GM12878 (cell line): ENCODE results near the gene NELL1. TPM values are rescaled to one million over a fixed set of nuclear protein-coding genes. Genes with fewer than 3 reads are reported as not detected.

Experiments
- ATAC-seq: fragments of 200-7000 bp; cut with Tn5 transposase; 3 replicates; pipeline ENCODE4 v1.9.1; 2020; ENCODE audit warnings: mild to moderate bottlenecking, moderate library complexity
- BruUV-seq: library from RNA; stranded (reverse); fragments of 400-500 nt; replicated peaks from 2 replicates; lab custom pipeline; 2021; lab: Mats Ljungman, UMichigan
- CTCF ChIA-PET: fragments of 300-600 bp; sonication (Branson Sonifier 250); formaldehyde crosslinking; extraction: SDS; loops from one replicate; lab custom pipeline; 2021; ENCODE audit warnings: inconsistent platforms; lab: Yijun Ruan, JAX
- POLR2A ChIA-PET: fragments of 350-600 bp; formaldehyde crosslinking; extraction: SDS; loops from one replicate; lab custom pipeline; 2021; ENCODE audit warnings: inconsistent platforms; lab: Charles Lee
- RAD21 ChIA-PET: fragments of 300-600 bp; sonication (Branson Sonifier 250); formaldehyde crosslinking; loops from one replicate; lab custom pipeline; 2023; ENCODE audit warnings: antibody characterized with exemption; ENCODE audit not compliant: unreplicated experiment; lab: Charles Lee
- SMC1A ChIA-PET: fragments of 300-600 bp; sonication (Branson Sonifier 250); formaldehyde crosslinking; loops from one replicate; lab custom pipeline; 2023; ENCODE audit not compliant: unreplicated experiment, uncharacterized antibody; lab: Charles Lee
- DNase-seq: peaks from one replicate; pipeline ENCODE4 v3.0.0-alpha.2; 2011; ENCODE audit warnings: low read depth, low spot score
- FAIRE-seq: peaks from 3 replicates; lab custom pipeline; 2011; peaks lifted over from hg19 to GRCh38; lab: Jason Lieb, UNC
- H2AFZ ChIP-seq: 2 replicates; pipeline ENCODE4 v1.6.0; 2011; ENCODE audit warnings: low read depth, low read length, control low read depth; ENCODE audit not compliant: control insufficient read depth
- H3K27ac ChIP-seq: 2 replicates; pipeline ENCODE4 v1.5.1; 2011; ENCODE audit warnings: control low read depth; ENCODE audit not compliant: control insufficient read depth, insufficient read depth
- H3K27me3 ChIP-seq, 2 experiments: replicated peaks in 1 of 2; 2 replicates each; pipeline versions ENCODE4 v1.6.0 to v1.6.1; 2011; ENCODE audit warnings: low read length in 1 of 2; ENCODE audit not compliant: control insufficient read depth in 2 of 2, insufficient read depth in 2 of 2
- H3K36me3 ChIP-seq, 2 experiments: 2 replicates each; pipeline ENCODE4 v1.5.1; 2011; ENCODE audit warnings: low read length in 1 of 2; ENCODE audit not compliant: control insufficient read depth in 2 of 2, insufficient read depth in 2 of 2
- H3K4me1 ChIP-seq: 2 replicates; pipeline ENCODE4 v1.6.1; 2011; ENCODE audit warnings: mild to moderate bottlenecking, low read length, moderate library complexity, mixed read lengths; ENCODE audit not compliant: control insufficient read depth, insufficient read depth
- H3K4me2 ChIP-seq: 2 replicates; pipeline ENCODE4 v1.6.0; 2011; ENCODE audit warnings: control low read depth; ENCODE audit not compliant: control insufficient read depth, insufficient read depth
- H3K4me3 ChIP-seq: fragments of 200-600 bp; sonication (generic); 2 replicates; pipeline ENCODE4 v1.5.1; 2016
- H3K79me2 ChIP-seq: 2 replicates; pipeline ENCODE4 v1.6.0; 2011; ENCODE audit warnings: low read length; ENCODE audit not compliant: control insufficient read depth, insufficient read depth
- H3K9ac ChIP-seq: 2 replicates; pipeline ENCODE4 v1.8.0; 2011; ENCODE audit warnings: low read length, control low read depth, mixed read lengths; ENCODE audit not compliant: control insufficient read depth, insufficient read depth
- H3K9me3 ChIP-seq: replicated peaks from 3 replicates; pipeline ENCODE4 v1.5.1; 2011; ENCODE audit warnings: mild to moderate bottlenecking, low read length; ENCODE audit not compliant: control insufficient read depth, insufficient read depth
- H4K20me1 ChIP-seq: 2 replicates; pipeline ENCODE4 v1.6.0; 2011; ENCODE audit not compliant: control insufficient read depth, insufficient read depth
- BACH1 ChIP-seq: fragments of 450-650 bp; IDR thresholded peaks from 2 replicates; pipeline ENCODE4 v1.6.1; 2017; ENCODE audit warnings: mild to moderate bottlenecking, borderline replicate concordance
- CEBPB ChIP-seq, 2 experiments: fragments of 150-350 bp in 1 of 2; IDR thresholded peaks; 2 replicates each; pipeline ENCODE4 v1.6.1; 2012 to 2014; ENCODE audit warnings: low read depth in 2 of 2, low read length in 2 of 2, borderline replicate concordance in 1 of 2, inconsistent platforms in 1 of 2
- CHD4 ChIP-seq: fragments of 200-600 bp; sonication (generic); IDR thresholded peaks from 2 replicates; pipeline ENCODE4 v1.6.1; 2016; ENCODE audit warnings: mild to moderate bottlenecking
- CREM ChIP-seq: IDR thresholded peaks from 2 replicates; pipeline ENCODE4 v1.6.1; 2014; ENCODE audit warnings: antibody characterized with exemption, low read depth
- ESRRA ChIP-seq: IDR thresholded peaks from 2 replicates; pipeline ENCODE4 v1.6.1; 2012; ENCODE audit warnings: mild to moderate bottlenecking, low read length, improper control_type of control experiment
- EZH2 ChIP-seq: IDR thresholded peaks from 2 replicates; pipeline ENCODE4 v1.6.1; 2012; ENCODE audit warnings: low read depth, mild to moderate bottlenecking, control low read depth, inconsistent platforms, low read length, borderline replicate concordance; ENCODE audit not compliant: control insufficient read depth
- IRF4 ChIP-seq: IDR thresholded peaks from 2 replicates; pipeline ENCODE4 v1.6.1; 2011; ENCODE audit warnings: low read depth, low read length
- KAT2A ChIP-seq: conservative IDR thresholded peaks from 2 replicates; pipeline ENCODE4 v1.6.1; 2011; ENCODE audit warnings: low read depth, low read length; ENCODE audit not compliant: control insufficient read depth
- KDM1A ChIP-seq: fragments of 200-600 bp; sonication (generic); IDR thresholded peaks from 2 replicates; pipeline ENCODE4 v1.6.1; 2016; ENCODE audit warnings: borderline replicate concordance
- PAX5 ChIP-seq: IDR thresholded peaks from 2 replicates; pipeline ENCODE4 v1.6.1; 2011; ENCODE audit warnings: low read depth, low read length, borderline replicate concordance
- POU2F2 ChIP-seq: IDR thresholded peaks from 3 replicates; pipeline ENCODE4 v1.6.1; 2011; ENCODE audit warnings: low read depth, mild to moderate bottlenecking, low read length, borderline replicate concordance
- RCOR1 ChIP-seq: conservative IDR thresholded peaks from 2 replicates; pipeline ENCODE4 v1.6.1; 2012; ENCODE audit warnings: low read depth, low read length, improper control_type of control experiment
- RELA ChIP-seq: fragments of 450-650 bp; IDR thresholded peaks from 2 replicates; pipeline ENCODE4 v1.8.0; 2014; ENCODE audit warnings: borderline replicate concordance; ENCODE audit not compliant: partially characterized antibody
- RFX5 ChIP-seq: IDR thresholded peaks from 2 replicates; pipeline ENCODE4 v1.6.1; 2011; ENCODE audit warnings: low read depth, low read length, improper control_type of control experiment
- SIX5 ChIP-seq: IDR thresholded peaks from 2 replicates; pipeline ENCODE4 v1.6.1; 2011; ENCODE audit warnings: mild to moderate bottlenecking, low read depth, low read length, moderate library complexity; ENCODE audit not compliant: severe bottlenecking
- SMC3 ChIP-seq: IDR thresholded peaks from 2 replicates; pipeline ENCODE4 v1.6.1; 2011; ENCODE audit warnings: low read length, improper control_type of control experiment, borderline replicate concordance
- TCF12 ChIP-seq: IDR thresholded peaks from 2 replicates; pipeline ENCODE4 v1.6.1; 2011; ENCODE audit warnings: low read depth, mild to moderate bottlenecking, low read length
- ZNF384 ChIP-seq: IDR thresholded peaks from 2 replicates; pipeline ENCODE4 v1.6.1; 2012; ENCODE audit warnings: low read depth, mild to moderate bottlenecking, low read length, improper control_type of control experiment, borderline replicate concordance
- WGBS: methylation state at CpG from one replicate; pipeline ENCODE4 v1.1.6; 2016; ENCODE audit warnings: low lambda C conversion rate; ENCODE audit not compliant: insufficient replicate concordance, insufficient coverage; ENCODE audit errors: missing lambda C conversion rate; 5-methylcytosine and 5-hydroxymethylcytosine counted together
- in situ Hi-C: fragments of 300-500 bp; cut with MboI; formaldehyde crosslinking; loops from 9 replicates; pipeline ENCODE4 v1.14.3; 2018; ENCODE audit warnings: mixed read lengths
- intact Hi-C: fragments of 100-400 bp; cut with micrococcal nuclease; formaldehyde crosslinking; loops from one replicate; pipeline ENCODE4 v1.14.2; 2022; ENCODE audit not compliant: unreplicated experiment
- polyA plus RNA-seq, 11 experiments: library from polyadenylated mRNA; depleted of rRNA in 4 of 11; unstranded in 6 of 11; stranded (reverse) in 5 of 11; fragments of >200 nt; fragmentation: Nextera tagmentation in 4 of 11; fragmentation: Illumina TruSeq in 1 of 11; extraction: Ambion mirVana in 4 of 11; extraction: Trizol in 1 of 11; gene quantifications; 1 replicate in 1 of 11; 2 replicates in 10 of 11; pipeline versions ENCODE4 v1.2.1 to v1.2.3, GENCODE V29; 2011 to 2016; ENCODE audit warnings: inconsistent platforms in 2 of 11, missing spikeins in 2 of 11, low read depth in 1 of 11
- total RNA-seq, 4 experiments: library from RNA; depleted of rRNA in 3 of 4; stranded (reverse); fragments of >200 nt in 3 of 4; fragmentation: Illumina TruSeq in 1 of 4; extraction: Trizol in 1 of 4; gene quantifications; 2 replicates each; pipeline versions ENCODE4 v1.2.1 to v1.2.3, GENCODE V29; 2013 to 2021
- TF ChIP-seq, protein P1 (sequence below): IDR thresholded peaks from 2 replicates; pipeline ENCODE4 v1.6.1; 2011; ENCODE audit warnings: mild to moderate bottlenecking, low read depth, low read length, moderate library complexity; ENCODE audit not compliant: insufficient replicate concordance
- TF ChIP-seq, protein P2 (sequence below): fragments of 450-650 bp; IDR thresholded peaks from 2 replicates; pipeline ENCODE4 v1.6.1; 2016; ENCODE audit warnings: mild to moderate bottlenecking

NELL1 gene
- total and polyA plus RNA-seq, 10 of the 15 experiments (the other 5 are each of a cell fraction or from before 2014, with no cell fraction given) = 0.02 to 0.12 TPM; not detected in 8

DNA sequence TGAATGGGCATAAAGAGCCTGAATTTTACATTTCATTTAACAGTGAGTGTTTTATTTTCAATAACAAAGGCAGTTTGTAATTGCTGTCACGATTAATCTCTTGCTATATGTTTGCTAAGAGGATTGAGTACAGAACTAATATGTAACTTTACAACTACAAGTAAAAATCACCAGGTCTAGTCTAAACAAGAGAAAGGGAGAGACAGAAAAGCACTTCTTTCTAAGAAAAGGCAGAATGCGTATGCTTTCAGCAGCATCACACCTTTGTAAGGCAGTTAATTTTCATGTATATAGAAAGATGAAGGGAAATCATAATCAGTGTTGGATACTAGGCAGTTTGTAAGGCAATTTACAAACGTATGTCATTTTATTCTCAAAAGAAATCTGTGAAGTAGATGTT, 169.8 kb downstream of the NELL1 start:
- SMC1A ChIA-PET = no interaction called here
- no peak for FAIRE-seq
- BruUV-seq = no TSS peak

DNA sequence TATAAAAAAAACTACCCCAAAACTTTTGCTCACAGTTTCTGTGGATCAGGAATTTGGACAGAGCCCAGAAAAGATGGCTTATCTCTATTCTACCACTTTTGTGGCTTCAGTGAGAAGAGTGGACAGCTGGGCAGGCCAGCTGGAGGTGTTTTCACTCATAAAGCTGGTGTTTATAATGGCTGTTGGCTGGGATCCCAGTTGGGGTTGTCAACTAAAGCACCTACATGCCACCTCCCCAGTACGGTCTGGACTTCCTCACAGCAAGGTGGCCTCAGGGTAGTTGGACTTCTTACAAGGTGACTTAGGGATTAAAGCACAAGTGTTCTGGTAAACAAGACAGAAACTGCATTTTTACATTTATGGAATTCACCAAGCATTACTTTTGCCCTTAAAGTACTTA, 171.0 kb downstream of the NELL1 start:
- BruUV-seq = no TSS peak
- intact Hi-C loops = no loop called here

More for the DNA sequence above, 169.8 kb downstream of the NELL1 start:
- Histone ChIP-seq H3K9ac (no peak overlapping the region), H3K79me2 (no peaks in the 10 kb centered on the region), H3K4me3 (no peak overlapping the region)
- ATAC-seq = no peak
- TF ChIP-seq SMC3 (no peak), BACH1 (no peak), RELA (no peak), IRF4 (no peak), RCOR1 (no peak), KDM1A (no peak), CHD4 (no peak), CEBPB (IDR thresholded peaks at IDR 0.05; ENCODE audit: borderline replicate concordance in 1 of 2, low read depth in 2 of 2, low read length in 2 of 2) (no peak), RFX5 (no peak), TCF12 (no peak), SIX5 (no peak)
- TF ChIP-seq, protein P1, sequence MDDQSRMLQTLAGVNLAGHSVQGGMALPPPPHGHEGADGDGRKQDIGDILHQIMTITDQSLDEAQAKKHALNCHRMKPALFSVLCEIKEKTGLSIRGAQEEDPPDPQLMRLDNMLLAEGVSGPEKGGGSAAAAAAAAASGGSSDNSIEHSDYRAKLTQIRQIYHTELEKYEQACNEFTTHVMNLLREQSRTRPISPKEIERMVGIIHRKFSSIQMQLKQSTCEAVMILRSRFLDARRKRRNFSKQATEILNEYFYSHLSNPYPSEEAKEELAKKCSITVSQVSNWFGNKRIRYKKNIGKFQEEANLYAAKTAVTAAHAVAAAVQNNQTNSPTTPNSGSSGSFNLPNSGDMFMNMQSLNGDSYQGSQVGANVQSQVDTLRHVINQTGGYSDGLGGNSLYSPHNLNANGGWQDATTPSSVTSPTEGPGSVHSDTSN = no peak
- TF ChIP-seq, all 136 proteins: peak for 0
- no peaks in the 10 kb centered on the region for H3K4me1 ChIP-seq
- no peaks in the 10 kb centered on the region for H4K20me1 ChIP-seq
- 17% methylated on average over 3 of the region's 3 CpGs for WGBS
- ChIA-PET RAD21 (no interaction called here), POLR2A (no interaction called here), CTCF (no interaction called here)
- no peaks in the 10 kb centered on the region for H3K27me3 ChIP-seq
- H3K9me3 ChIP-seq = no peaks in the 10 kb centered on the region
- H3K4me2 ChIP-seq = no peak overlapping the region
- intact Hi-C loops (no loop called here), in situ Hi-C loops (no loop called here)
- no peak overlapping the region for H2AFZ ChIP-seq
- DNase-seq = no peak
- H3K27ac ChIP-seq = no peak overlapping the region
- no peaks in the 10 kb centered on the region for H3K36me3 ChIP-seq

More for the DNA sequence above, 171.0 kb downstream of the NELL1 start:
- ChIA-PET CTCF (no interaction called here), SMC1A (no interaction called here), RAD21 (no interaction called here), POLR2A (no interaction called here)
- H3K27me3 ChIP-seq = no peaks in the 10 kb centered on the region
- no peaks in the 10 kb centered on the region for H3K36me3 ChIP-seq
- no peaks in the 10 kb centered on the region for H4K20me1 ChIP-seq
- DNase-seq = no peak
- H3K4me2 ChIP-seq = no peak overlapping the region
- H2AFZ ChIP-seq = no peak overlapping the region
- H3K4me3 ChIP-seq = no peak overlapping the region
- no peak overlapping the region for H3K9ac ChIP-seq
- no peak for ATAC-seq
- 64% methylated on average over 1 of the region's 1 CpG for WGBS
- FAIRE-seq = no peak
- H3K9me3 ChIP-seq = no peaks in the 10 kb centered on the region
- no peak overlapping the region for H3K27ac ChIP-seq
- TF ChIP-seq EZH2 (no peak), CREM (no peak), POU2F2 (no peak), ESRRA (no peak), PAX5 (no peak), ZNF384 (no peak), KAT2A (no peak)
- TF ChIP-seq, protein P2, sequence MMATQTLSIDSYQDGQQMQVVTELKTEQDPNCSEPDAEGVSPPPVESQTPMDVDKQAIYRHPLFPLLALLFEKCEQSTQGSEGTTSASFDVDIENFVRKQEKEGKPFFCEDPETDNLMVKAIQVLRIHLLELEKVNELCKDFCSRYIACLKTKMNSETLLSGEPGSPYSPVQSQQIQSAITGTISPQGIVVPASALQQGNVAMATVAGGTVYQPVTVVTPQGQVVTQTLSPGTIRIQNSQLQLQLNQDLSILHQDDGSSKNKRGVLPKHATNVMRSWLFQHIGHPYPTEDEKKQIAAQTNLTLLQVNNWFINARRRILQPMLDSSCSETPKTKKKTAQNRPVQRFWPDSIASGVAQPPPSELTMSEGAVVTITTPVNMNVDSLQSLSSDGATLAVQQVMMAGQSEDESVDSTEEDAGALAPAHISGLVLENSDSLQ = no peak
- TF ChIP-seq, all 136 proteins: peak for 0
- Histone ChIP-seq H3K79me2 (no peaks in the 10 kb centered on the region), H3K4me1 (no peaks in the 10 kb centered on the region)
- in situ Hi-C loops = no loop called here
